Neural progenitor cell (in vitro differentiated cells): ENCODE data around the gene OR2B6.

Experiments
- EZH2 ChIP-seq: fragments of 200-600 bp; sonication (generic); IDR thresholded peaks from 2 replicates; pipeline ENCODE4 v1.6.1; 2017; ENCODE audit warnings: antibody characterized with exemption, mild to moderate bottlenecking, moderate library complexity
- EZH2phosphoT487 ChIP-seq: fragments of 200-600 bp; sonication (generic); IDR thresholded peaks from 2 replicates; pipeline ENCODE4 v1.6.1; 2017; ENCODE audit warnings: antibody characterized with exemption
- TF ChIP-seq, protein P1 (sequence below): fragments of 200-600 bp; sonication (generic); IDR thresholded peaks from 2 replicates; pipeline ENCODE4 v1.5.1; 2017; ENCODE audit warnings: antibody characterized with exemption, mild to moderate bottlenecking

DNA sequence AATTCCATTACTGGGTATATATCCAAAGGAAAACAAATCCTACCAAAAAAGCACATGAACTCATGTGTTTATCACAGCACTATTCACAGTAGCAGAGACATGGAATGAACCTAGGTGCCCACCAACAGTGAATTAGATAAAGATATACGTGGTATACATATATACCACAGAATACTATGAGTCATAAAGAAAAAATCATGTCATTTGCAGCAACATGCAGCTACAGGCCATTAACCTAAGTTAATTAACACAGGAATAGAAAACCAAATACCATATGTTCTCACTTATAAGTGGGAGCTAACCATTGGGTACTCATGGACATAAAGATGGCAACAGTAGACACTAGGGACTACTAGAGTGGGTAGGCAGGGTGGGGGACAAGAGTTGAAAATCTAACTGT, 49.0 kb upstream of the OR2B6 start:
- TF ChIP-seq EZH2phosphoT487: no peak
- TF ChIP-seq, protein P1, sequence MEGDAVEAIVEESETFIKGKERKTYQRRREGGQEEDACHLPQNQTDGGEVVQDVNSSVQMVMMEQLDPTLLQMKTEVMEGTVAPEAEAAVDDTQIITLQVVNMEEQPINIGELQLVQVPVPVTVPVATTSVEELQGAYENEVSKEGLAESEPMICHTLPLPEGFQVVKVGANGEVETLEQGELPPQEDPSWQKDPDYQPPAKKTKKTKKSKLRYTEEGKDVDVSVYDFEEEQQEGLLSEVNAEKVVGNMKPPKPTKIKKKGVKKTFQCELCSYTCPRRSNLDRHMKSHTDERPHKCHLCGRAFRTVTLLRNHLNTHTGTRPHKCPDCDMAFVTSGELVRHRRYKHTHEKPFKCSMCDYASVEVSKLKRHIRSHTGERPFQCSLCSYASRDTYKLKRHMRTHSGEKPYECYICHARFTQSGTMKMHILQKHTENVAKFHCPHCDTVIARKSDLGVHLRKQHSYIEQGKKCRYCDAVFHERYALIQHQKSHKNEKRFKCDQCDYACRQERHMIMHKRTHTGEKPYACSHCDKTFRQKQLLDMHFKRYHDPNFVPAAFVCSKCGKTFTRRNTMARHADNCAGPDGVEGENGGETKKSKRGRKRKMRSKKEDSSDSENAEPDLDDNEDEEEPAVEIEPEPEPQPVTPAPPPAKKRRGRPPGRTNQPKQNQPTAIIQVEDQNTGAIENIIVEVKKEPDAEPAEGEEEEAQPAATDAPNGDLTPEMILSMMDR: no peak
- TF ChIP-seq EZH2: no peak
